Epithelial cell of proximal tubule (primary cell): ENCODE measurements around the gene FAM124B. TPM values are rescaled to one million over a fixed set of nuclear protein-coding genes. Genes with fewer than 3 reads are reported as not detected.

Source experiments
- DNase-seq: peaks from one replicate; pipeline ENCODE4 v3.0.0-alpha.2; 2011; ENCODE audit warnings: low read depth
- H3K4me3 ChIP-seq: 2 replicates; pipeline ENCODE4 v1.5.1; 2011; ENCODE audit warnings: low read depth, mild to moderate bottlenecking, low read length
- CTCF ChIP-seq: conservative IDR thresholded peaks from 2 replicates; pipeline ENCODE4 v1.5.1; 2012; ENCODE audit warnings: low read depth, mild to moderate bottlenecking, low read length
- total RNA-seq: library from RNA; depleted of rRNA; stranded (reverse); fragments of >200 nt; gene quantifications from 2 replicates; pipeline ENCODE4 v1.2.3, GENCODE V29; 2015

Gene FAM124B
- total RNA-seq, 1 donor from 2014 or later: not detected

- no peak for DNase-seq
- peak overlapping the region; percentile 76 for H3K4me3 ChIP-seq
- TF ChIP-seq CTCF: no peak
Measured at GRCh38 chr2:224442071-224442967, 40.4 kb upstream of the FAM124B start.

DNA sequence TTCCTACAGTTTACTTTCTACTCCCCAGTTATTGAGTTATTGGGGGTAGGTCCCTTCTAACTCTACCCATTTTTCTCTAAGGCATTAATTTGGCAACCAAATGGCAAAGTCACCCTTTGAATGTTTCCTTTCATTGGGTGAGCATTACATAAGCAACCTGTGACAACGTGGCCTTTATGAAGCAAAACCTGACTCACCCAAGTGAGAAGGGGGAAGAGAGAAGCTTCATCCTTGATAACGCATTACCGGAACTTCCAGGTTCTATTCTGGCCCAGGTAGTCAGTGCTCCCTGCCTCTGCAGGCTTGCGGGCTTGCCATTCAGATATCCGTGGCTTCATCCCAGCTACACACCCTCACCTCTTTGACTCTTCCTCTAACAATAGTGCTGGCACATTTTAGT, 39.1 kb upstream of the FAM124B start:
- no peak for DNase-seq
- TF ChIP-seq CTCF: no peak
- no peak overlapping the region for H3K4me3 ChIP-seq

DNA sequence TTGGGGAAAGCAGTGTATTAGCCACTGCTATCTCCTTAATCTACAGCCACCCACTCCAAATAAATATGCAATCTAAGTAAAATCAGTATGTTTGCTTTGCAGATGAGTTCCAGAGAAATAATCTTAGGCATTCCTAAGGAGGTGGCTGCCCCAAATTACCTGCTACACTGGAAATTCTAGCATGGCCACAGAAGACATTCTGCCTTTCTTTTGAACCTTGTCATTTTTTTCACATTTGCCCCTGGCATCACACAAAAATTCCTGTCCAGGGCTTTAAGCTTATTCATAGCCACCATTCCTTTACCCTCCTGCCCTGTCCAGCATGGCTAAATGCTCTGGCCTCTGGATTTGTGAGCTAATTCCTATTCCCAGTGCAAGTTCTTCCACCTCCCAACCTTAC, 36.8 kb upstream of the FAM124B start:
- no peak for TF ChIP-seq CTCF
- no peak for DNase-seq
- H3K4me3 ChIP-seq: no peak overlapping the region

GRCh38 chr2:224436634-224437033, 34.7 kb upstream of the FAM124B start:
- no peak for TF ChIP-seq CTCF
- no peak overlapping the region for H3K4me3 ChIP-seq
- no peak for DNase-seq

DNA sequence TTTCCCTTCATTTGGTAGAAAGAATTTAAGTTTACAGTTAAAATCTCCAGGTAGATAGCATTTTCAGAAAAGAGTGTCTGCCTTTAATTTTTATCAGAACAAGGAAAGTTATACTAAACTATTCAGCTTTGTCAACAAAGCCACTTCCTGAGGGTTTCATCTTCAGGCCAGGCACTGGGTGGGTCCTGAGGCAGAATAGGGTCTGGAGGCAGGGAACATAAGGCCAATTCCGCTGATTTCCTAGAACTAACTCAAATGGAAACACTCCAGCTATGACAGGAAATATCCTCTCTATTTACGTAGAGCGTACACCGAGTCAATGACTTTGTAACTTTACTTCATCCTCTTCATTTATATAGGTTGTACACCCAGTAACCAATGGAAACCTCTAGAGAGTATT, 32.7 kb upstream of the FAM124B start:
- no peak overlapping the region for H3K4me3 ChIP-seq
- DNase-seq: no peak
- TF ChIP-seq CTCF: no peak

GRCh38 chr2:224433442-224433841, 31.5 kb upstream of the FAM124B start:
- no peak overlapping the region for H3K4me3 ChIP-seq
- TF ChIP-seq CTCF: no peak
- DNase-seq: no peak
